OCI-M2 (cell line): Measurements from ENCODE around the gene INVS.
"Not testable (repeated sequence)": the region's sequence is repeated elsewhere in the genome, so short reads cannot be mapped to it uniquely, and the experiment has no call there.

Experiments
- DNase-seq: peaks from one replicate; lab custom pipeline; 2025; ENCODE audit not compliant: unreplicated experiment; lab: John Stamatoyannopoulos, UW

Gene INVS

DNA sequence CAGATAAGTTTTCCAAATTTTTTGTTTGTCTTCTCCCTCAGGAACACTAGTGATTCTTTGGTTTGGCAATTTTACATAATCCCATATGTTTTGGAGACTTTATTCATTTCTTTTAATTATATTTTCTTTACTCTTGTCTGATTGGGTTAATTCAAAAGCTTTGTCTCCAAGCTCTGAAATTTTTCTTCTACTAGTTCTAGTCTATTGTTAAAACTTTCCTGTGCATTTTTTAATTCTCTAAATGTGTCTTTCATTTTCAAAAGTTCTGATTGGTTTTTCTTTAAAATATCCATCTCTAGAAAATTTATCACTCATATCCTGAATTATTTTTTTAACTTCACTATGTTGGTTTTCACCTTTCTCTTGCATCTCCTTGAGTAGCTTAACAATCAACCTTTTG is 92.2 kb downstream of the INVS start:
- no peak for DNase-seq

DNA sequence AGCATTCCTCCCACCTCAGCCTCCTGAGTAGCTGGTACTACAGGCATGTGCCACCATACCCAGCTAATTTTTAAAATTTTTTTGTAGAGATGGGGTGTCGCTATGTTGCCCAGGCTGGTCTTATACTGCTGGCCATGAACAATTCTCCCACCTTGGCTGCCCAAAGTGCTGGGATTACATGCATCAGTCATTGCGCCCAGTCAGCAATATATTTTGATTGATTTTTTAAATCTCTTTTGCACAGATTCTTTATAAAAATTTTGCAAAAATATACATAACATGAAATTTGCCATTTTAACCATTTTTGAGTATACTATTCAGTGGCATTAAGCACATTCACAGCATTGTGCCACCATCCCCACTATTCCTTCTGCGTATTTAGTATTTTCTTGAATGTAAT is 94.0 kb downstream of the INVS start:
- DNase-seq = no peak

DNA sequence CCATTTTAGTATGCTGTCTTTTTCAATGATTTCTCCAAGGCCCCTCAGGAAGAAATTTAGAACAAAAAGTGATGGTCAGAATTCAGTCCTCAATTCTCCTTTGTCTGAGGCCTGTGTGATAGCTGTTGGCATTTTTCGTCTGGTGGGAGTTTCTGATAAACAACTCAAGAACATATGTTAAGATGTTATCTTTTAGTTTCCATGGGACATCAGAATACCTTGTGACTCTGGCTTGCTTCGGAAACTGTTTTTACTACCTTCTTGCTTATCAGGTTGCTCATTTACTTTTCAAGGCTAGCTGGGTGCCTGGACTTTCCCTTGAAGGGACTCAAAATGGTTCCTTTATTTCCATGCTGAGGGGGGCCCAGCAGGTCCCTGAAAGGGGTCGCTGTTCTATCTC is 97.2 kb downstream of the INVS start:
- DNase-seq = no peak

DNA sequence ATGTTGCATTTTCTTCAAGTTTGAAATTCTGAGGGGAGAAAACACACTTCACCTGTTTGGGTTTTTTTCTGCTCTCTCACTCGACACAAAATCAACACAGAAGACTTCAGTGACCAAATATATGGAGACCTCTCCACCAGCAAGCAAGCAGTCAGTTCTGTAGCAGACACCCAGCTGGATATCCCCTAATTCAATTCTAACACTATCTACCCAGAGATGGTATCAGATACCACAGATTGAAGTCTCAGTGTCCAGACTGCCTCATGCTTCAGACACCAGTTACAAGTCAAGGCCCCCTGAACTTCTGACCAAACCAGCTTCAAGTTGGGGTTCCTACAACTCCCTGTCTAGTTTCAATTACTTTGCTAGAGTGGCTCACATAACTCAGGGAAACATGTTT is 97.8 kb downstream of the INVS start:
- no peak for DNase-seq

DNA sequence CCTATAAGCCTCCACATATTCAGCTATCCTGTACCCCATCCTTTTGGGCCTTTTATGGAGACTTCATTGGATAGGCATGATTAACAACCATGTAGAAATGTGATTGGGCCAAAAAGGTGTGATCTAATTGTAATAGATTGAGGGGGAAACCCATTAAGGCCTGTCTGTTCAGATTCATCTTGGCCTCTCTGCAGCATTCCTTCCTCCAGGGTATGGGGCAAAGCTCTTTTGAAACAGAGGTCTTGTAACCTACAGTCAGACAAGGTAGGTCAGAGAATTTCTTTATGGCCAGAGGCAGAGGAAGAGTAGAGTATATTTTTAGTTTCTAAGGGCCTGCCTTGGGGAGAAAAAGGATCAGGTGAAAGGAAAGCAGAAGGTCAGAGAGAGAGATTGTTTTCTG is 98.5 kb downstream of the INVS start:
- no peak for DNase-seq

DNA sequence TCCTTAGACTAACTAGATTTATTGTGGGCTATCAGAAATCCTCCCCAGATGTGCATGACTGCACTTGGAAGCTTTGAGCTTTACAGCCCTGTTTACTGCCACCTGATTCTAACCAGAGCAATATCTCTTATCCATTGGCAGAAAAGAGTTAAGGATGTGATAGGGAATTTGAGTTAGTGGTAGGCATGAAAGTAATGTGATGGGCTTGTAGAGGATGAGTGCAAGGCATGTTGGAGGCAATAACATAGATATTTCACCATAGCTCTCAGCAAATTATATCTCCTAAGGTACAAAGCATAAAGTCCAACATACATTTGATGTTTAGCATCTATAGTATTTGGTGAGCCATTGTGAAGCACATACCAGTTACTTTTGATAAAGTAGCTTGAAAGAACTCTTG is 103.8 kb downstream of the INVS start:
- no peak for DNase-seq

DNA sequence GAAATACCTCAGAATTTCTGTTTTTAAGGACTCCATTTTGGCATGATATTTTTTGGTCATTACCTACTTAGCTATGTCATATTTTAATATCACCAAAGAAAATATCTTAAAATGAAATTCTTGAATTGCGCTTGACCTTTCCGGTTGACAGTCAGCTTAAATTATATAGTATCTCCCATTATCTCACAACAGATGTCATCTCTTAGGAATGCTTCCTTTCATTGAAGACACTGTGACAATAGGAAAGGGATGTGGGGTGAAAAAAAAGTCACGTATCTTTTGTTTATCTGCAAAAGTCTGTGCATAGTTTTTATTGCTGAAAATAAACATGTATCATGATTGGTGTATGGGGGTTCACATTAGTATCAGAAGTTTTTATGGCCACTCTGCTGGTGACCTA is 105.8 kb downstream of the INVS start:
- DNase-seq = no peak

DNA sequence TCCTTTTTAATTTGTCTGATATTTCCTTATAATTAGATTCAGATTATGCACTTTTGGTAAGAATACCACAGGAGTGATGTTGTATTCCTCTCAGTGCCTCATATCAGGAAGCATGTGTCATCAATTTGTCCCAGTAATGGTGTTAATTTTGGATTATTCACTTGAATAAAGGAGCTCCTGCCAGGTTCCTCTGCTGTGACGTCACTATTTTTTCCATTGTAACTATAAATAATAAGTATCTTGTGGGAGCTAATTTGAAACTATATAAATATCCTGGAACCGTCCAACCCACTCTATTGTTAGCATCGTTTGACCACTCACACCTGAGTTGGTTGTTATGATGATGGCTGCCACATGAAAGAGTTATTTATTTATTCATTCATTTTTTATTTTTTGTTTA is 107.9 kb downstream of the INVS start:
- no peak for DNase-seq

DNA sequence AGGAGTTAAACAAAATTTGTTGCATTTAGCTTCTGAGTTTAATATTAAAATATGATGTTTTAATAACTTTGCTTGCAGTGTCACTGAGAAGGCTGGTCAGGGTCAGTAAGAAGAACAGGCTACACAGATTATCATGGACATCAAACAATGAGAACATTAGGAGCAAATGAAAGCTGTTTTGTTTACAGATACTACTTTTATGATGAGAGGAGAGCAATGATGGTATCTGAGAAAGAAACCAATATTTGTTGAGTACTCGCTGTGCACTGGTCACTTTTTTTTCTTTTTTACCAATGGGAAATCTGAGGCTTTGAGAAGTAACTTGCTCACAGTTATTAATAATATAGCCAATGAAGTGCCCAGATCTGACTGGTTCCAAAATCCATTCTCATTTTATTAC is 109.6 kb downstream of the INVS start:
- no peak for DNase-seq

DNA sequence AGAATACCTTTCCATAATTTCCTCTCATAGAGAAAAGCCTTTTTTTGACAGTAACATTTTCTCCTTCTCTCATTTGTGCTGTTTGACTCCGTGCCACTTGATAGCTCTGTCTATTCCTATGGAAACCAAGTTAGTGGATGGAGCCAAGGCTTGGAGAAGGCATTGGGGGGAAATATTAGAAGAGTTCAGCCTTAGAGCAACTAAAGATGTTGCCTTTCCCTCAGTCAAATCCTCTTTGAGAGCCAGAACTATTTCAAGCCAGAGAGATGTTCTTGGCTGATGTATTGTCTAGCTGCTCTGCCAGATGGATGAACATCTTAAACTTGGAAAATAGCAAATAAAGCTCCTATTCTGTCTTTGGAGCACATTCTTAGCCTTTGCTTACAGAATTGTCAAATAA is 112.4 kb downstream of the INVS start:
- DNase-seq = no peak

DNA sequence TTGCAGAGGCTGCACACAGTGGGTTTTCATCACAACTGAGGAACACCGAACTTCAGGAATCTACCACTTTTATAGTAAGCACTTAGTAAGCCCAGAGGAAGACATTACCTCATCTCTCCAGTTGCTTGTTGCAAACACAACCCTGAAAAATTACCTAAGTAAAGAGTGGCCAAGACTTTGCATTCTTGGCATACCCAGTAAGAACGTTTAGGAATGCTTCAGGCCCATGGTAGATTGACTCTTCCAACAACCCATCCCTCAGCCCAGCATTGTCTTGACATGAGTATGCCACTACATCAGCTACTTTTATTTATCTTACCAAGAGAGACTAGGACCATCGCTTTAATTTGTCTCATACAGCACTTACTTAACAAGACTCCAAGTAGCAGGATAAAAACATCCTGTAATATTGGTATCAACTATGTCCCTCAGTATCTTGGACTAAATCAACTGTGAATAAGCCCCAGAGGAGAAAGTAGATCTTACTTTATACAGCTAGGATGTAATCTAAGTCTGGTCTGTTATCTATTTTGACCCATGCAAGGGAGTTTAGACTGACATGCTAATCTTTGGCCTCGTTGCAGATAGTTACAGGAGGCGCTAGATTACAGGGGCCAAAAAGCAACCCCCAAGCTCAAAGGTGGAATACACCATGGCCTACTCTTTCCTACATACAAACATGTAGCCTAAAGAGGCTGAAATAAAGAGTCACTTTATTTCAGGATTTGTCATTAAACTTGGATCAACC is 114.9 kb downstream of the INVS start:
- DNase-seq = no peak

DNA sequence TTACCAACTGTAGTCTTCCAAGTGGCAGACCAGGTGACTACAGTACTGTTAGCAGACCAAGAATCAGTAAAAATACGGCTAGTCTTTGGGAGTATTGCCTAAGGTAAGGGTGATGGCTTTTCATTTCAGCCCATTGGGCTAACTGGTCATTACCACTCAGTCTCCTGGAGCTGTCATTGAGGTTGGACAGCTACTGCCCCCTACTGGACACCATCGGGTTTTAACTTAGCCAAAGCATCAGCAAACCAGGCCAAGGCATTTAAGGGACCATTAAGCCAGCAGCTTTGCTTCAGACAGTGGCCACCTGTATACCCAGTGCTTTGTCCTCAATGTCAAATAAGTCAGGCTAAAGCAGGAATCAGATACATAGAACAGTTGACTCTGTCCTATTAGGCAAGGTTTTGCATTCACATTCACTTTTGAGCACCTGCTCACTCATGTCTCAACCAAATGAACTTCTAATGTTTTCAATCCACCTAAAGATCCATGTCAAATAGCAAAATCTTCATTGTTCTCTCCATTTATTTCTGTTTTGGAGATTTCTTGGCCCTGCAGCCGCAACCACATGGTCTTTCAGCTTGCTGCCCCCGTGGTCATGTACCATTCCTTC is 117.2 kb downstream of the INVS start:
- no peak for DNase-seq

DNA sequence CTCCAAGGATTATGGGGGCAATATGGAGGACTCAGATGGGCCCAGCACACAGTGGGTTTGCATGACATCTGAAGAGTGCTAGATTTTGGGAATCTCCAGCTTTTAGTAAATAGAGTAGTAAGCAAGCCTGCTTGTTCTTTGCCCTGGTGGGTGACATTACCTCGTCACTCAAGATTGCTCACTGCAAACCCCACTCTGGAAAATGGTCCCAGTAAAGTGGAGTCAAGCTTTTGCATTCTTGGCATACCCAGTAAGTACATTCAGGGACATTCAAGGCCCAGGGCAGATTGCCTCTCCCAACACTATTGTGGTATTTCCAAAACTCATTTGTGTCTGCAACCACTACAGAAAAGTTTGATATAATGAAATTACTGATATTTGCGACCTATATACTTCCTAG is 118.5 kb downstream of the INVS start:
- DNase-seq = no peak

DNA sequence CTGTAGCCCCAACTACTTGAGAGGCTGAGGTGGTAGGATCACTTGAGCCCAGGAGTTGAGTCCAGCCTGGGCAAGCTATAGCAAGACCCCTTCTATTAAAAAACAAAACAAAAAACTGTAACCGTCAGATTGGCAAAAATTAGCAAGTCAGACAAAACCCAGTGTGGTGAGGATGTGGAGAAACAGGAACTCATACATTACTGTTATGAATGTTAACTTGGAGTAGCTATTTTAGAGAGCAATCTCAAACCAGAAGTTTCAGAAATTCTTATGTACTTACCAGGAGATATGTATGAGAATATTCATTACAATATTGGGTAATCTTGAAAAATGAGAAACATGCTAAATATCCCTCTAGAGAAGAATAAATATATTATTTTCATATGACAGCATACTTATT is 120.3 kb downstream of the INVS start:
- no peak for DNase-seq

DNA sequence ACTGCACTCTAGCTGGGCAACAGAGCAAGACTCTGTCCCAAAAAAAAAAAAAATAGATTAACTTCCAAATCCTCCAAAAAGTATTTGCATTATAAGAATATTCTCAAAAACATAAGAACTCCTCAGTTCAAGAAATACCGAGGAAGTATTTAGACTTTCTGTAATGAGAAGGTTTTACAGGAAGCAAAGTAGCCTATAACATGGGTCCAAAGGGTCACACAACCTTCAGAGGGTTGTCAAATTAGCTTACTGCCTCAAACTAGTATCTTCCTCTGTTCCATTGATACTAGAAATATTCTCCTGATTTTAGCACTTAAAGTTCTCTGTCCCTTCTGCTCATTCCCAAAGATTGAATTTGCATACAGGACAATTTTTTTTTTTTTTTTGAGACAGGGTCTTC is 121.9 kb downstream of the INVS start:
- no peak for DNase-seq

DNA sequence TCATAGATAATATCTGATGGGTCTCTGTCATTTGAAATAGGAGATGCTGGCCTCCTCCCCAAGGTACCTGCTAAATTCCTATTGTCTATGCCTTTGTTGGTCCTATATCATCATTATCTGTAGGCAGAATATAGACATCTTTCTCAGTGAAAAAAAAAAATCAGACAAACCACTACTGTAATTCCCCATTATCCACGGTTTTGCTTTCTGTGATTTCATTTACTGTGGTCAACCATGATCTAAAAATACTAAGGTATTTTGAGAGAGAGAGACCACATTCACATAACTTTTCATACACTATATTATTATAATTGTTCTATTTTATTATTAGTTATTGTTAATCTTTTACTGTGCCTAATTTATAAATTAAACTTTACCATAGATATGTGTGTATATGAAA is 122.5 kb downstream of the INVS start:
- no peak for DNase-seq

DNA sequence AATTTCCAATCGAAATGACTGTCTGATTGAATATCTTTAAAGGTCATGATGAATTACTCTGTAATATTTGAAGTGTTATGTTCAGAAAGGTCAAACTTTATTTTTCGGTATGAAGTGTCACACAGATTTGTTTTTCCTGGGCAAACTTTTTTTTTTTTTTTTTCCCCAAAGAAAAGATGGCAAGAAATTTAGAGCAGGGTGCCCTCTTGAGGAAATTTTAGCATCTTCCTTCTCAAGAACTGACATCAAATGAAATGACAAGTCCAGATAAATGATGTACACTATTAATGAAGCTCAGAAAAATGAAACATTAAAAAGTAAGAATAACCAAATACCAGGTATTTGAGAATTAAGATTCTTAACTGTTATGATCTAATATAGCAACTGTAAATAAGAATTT is 123.6 kb downstream of the INVS start:
- no peak for DNase-seq

DNA sequence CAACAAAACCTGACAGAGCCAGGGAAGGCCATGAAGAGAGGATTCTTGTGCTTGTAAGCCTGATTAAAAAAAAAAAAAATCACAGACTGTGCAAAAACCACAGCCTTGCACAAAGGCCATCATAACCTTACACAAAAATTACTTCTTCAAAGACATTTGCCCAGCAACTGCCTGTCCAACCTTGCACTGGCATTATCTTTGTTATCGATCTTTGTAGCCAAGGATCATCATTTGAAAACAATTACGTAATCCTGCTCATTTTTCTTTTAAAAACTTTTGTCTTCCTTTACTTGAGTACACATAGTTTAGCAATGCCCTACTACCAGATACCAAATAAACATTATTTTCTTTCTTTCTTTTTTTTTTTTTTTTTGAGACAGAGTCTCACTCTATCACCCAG is 128.6 kb downstream of the INVS start:
- DNase-seq = no peak

DNA sequence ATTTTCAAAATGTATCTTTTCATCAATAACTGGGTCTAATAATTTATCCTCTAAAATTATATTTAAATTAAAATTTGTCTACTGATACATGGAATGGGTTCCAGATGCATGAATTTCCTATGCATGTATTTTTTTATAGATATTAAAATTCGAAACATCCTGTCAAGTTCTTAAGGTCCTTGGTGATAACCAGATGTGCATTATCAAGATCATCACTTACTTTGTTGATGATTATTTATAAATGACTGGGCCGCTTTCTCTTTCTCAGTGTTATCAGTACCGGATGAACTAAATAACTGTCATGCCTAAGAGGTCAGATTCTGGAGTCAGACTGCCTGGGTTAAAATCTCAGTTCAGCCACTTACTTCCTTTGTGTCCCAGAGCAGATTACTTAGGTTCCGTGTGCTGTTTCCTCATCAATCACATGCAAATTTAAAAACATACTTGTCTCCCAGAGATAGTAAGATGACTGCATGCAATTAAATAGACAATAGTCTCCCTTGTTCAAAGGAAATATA is 129.4 kb downstream of the INVS start:
- DNase-seq = no peak

DNA sequence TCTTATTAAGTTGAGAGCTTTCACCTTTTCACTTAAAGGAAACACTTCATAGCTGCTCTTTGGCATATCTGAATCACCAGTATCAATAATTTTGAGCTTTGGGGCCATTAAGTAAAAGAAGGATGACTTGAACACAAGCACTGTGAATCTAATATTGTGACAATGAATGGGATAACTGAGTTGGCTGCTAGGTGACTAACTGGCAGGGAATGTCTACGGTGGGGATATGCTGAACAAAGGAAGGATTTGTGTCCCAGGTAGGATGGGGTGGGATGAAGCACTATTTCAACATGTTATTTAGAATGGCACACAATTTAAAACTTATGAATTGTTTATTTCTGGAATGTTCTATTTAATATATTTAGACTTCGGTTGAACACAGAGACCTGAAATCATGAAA is 130.1 kb downstream of the INVS start:
- DNase-seq = no peak

DNA sequence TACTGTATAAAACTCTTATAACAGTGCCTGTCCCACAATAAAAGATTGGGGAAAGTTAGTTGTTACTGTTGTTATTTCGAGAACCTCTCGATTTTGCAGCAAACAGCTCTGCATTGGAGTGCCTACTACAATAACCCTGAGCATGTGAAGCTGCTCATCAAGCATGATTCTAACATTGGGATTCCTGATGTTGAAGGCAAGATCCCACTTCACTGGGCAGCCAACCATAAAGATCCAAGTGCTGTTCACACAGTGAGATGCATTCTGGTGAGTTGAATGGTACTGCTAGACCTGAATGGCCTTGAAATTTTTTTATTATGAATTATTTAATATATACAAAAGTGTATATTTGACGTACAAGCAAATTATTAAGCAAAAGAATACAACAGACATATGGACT is 130.5 kb downstream of the INVS start:
- no peak for DNase-seq

DNA sequence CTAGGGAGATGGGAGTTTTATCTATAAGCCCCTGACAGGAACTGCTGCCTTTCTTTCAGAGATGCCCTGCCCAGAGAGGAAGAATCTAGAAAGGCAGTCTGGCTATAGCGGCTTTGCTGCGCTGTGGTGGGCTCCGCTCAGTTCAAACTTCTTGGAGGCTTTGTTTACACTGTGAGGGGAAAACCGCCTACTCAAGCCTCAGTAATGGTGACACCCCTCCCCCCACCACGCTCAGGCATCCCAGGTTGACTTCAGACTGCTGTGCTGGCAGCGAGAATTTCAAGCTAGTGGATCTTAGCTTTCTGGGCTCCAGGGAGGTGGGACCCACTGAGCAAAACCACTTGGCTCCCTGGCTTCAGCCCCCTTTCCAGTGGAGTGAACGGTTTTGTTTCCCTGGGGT is 137.9 kb downstream of the INVS start:
- DNase-seq = not testable (repeated sequence)

DNA sequence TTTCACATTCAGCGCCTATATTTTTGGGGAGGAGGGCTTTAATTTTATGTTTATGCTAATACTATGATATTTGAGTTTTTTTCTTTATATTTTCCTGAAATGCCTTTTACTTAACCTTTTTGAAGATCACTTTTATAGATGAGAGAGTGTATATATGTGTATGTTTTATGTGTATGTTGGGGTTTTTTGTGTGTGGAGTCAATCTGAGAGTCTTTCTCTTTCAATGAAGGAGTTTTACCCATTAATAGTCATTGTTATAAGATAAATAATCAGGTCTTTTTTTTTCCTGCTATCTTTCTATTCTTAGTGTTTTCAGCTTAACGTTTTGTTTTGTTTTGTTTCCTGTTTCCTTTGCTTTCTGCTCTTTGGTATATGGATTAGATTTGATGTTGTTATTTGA is 141.5 kb downstream of the INVS start:
- DNase-seq = no peak
